Measurements from ENCODE around the gene ZNF562. TPM values are rescaled to one million over a fixed set of nuclear protein-coding genes. Genes with fewer than 3 reads are reported as not detected.

The ZNF562 gene
- total RNA-seq: 10 to 100 TPM; 33.6 to 35.9 TPM
- polyA plus RNA-seq: 1 to 10 TPM; 4.2 to 6.6 TPM
- long read RNA-seq, donor 1, partial matches to known transcripts: 0 of 13 reads
- long read RNA-seq, donor 1, other reads (novel, unspliced or antisense): 10 of 13 reads
- long read RNA-seq, donor 2, partial matches to known transcripts: 0 of 7 reads
- long read RNA-seq, donor 2, other reads (novel, unspliced or antisense): 7 of 7 reads

- peak; percentile 97 for ATAC-seq (ENCODE audit: low FRiP score)
- intact Hi-C loops (cut with DNase I): loop anchor here (2.0 to 10.0 kb wide), 4 partner anchors 50 to 92 kb away; partner anchors contain the start of genes ZNF561 (in 2 of the 2) and ZNF846 (in 2 of the 2)
- peak within 1 kb of the TSS; percentile 58 to 65 for H3K4me3 ChIP-seq (ENCODE audit: low read length in 2 of 2)
- H3K27me3 ChIP-seq (ENCODE audit: control insufficient read depth in 1 of 2, insufficient read depth in 2 of 2, low read length in 1 of 2): no peaks in the 10 kb centered on the region
- DNase-seq: peak; percentile 94 to 96
- H3K36me3 ChIP-seq (ENCODE audit: control insufficient read depth in 1 of 2, insufficient read depth in 2 of 2, low read length in 1 of 2): peaks cover 0 to 6% of the 10 kb centered on the region in 2 donors
- WGBS, 2 donors: 1% methylated on average over 42 of the region's 42 CpGs
- peaks cover 2% of the 10 kb centered on the region for H3K9me3 ChIP-seq (ENCODE audit: control insufficient read depth, low read length)
- peak within 1 kb of the TSS; percentile 11 to 72 for H3K27ac ChIP-seq (ENCODE audit: low read depth in 1 of 2, low read length in 2 of 2)
- peaks cover 0 to 2% of the 10 kb centered on the region in 2 donors for H3K4me1 ChIP-seq (ENCODE audit: control insufficient read depth in 1 of 2, insufficient read depth in 2 of 2, low read length in 2 of 2)
Measured at GRCh38 chr19:9674663-9675357, at the start of gene ZNF562. Gene ZNF562, minus strand, starts transcription at chr19:9675100. Its CDS starts 14,356 bp downstream, at chr19:9660744.

DNA sequence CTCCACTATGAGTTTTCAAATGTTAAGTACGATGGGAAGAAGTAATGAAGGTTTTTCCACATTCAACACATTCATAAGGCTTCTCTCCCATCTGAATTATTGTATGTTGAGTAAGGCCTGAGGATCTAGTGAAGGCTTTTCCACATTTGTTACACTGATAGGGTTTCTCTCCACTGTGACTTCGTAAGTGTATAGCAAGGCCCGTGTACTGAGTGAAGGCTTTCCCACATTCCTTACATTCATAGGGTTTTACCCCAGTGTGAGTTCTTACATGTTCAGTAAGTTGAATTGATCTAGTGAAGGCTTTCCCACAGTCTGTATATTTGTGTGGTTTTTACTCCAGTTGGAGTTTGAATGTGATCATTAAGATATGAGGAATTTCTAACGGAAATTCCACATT is 49.3 kb upstream of the ZNF562 start:
- Histone ChIP-seq H3K4me1 (ENCODE audit: control insufficient read depth in 1 of 2, insufficient read depth in 2 of 2, low read length in 2 of 2) (no peaks in the 10 kb centered on the region), H3K27me3 (ENCODE audit: control insufficient read depth in 1 of 2, insufficient read depth in 2 of 2, low read length in 1 of 2) (no peaks in the 10 kb centered on the region), H3K9me3 (ENCODE audit: control insufficient read depth, low read length) (no peaks in the 10 kb centered on the region), H3K36me3 (ENCODE audit: control insufficient read depth in 1 of 2, insufficient read depth in 2 of 2, low read length in 1 of 2) (no peaks in the 10 kb centered on the region), H3K4me3 (ENCODE audit: low read length in 2 of 2) (no peak overlapping the region), H3K27ac (ENCODE audit: low read depth in 1 of 2, low read length in 2 of 2) (no peak overlapping the region)
- intact Hi-C loops (cut with DNase I): no loop called here
- 68 to 74% methylated on average over 4 of the region's 4 CpGs for WGBS, 2 donors
- DNase-seq (no peak), ATAC-seq (ENCODE audit: low FRiP score) (no peak)

- no peak for DNase-seq
- H3K27me3 ChIP-seq (ENCODE audit: control insufficient read depth in 1 of 2, insufficient read depth in 2 of 2, low read length in 1 of 2): no peaks in the 10 kb centered on the region
- 36 to 55% methylated on average over 6 of the region's 6 CpGs for WGBS, 2 donors
Measured at GRCh38 chr19:9721861-9722260, 47.0 kb upstream of the ZNF562 start.

DNA sequence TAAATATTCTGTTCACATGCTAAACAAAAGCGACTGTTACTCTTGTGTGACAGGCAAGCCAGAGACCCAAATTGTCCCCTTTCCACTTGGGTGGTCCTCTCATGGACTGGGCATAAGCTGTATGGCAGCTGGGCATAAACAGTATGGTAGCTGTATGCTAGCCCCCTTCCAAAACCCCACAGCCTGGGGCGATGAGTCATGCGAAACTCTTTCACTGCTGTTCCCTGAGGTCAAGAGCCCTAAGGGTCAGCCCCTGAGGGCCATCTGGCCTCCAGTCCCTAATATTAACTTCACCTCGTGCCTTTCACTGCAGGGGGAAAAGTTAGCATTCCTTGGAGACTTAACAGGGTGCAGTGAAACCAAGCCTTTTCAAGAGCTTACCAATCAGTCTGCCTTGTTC is 45.6 kb upstream of the ZNF562 start:
- DNase-seq (no peak), ATAC-seq (ENCODE audit: low FRiP score) (no peak)
- Histone ChIP-seq H3K4me1 (ENCODE audit: control insufficient read depth in 1 of 2, insufficient read depth in 2 of 2, low read length in 2 of 2) (no peaks in the 10 kb centered on the region), H3K36me3 (ENCODE audit: control insufficient read depth in 1 of 2, insufficient read depth in 2 of 2, low read length in 1 of 2) (no peaks in the 10 kb centered on the region), H3K9me3 (ENCODE audit: control insufficient read depth, low read length) (no peaks in the 10 kb centered on the region), H3K27ac (ENCODE audit: low read depth in 1 of 2, low read length in 2 of 2) (no peak overlapping the region), H3K4me3 (ENCODE audit: low read length in 2 of 2) (no peak overlapping the region), H3K27me3 (ENCODE audit: control insufficient read depth in 1 of 2, insufficient read depth in 2 of 2, low read length in 1 of 2) (no peaks in the 10 kb centered on the region)
- 49 to 53% methylated on average over 4 of the region's 4 CpGs for WGBS, 2 donors
- intact Hi-C loops (cut with DNase I): no loop called here

More at GRCh38 chr19:9721861-9722260, 47.0 kb upstream of the ZNF562 start:
- no peaks in the 10 kb centered on the region for H3K36me3 ChIP-seq (ENCODE audit: control insufficient read depth in 1 of 2, insufficient read depth in 2 of 2, low read length in 1 of 2)
- no peak for ATAC-seq (ENCODE audit: low FRiP score)
- intact Hi-C loops (cut with DNase I): no loop called here
- H3K9me3 ChIP-seq (ENCODE audit: control insufficient read depth, low read length): no peaks in the 10 kb centered on the region
- H3K4me1 ChIP-seq (ENCODE audit: control insufficient read depth in 1 of 2, insufficient read depth in 2 of 2, low read length in 2 of 2): no peaks in the 10 kb centered on the region
- no peak overlapping the region for H3K4me3 ChIP-seq (ENCODE audit: low read length in 2 of 2)
- no peak overlapping the region for H3K27ac ChIP-seq (ENCODE audit: low read depth in 1 of 2, low read length in 2 of 2)

- 94 to 95% methylated on average over 3 of the region's 3 CpGs for WGBS, 2 donors
- H3K9me3 ChIP-seq (ENCODE audit: control insufficient read depth, low read length): no peaks in the 10 kb centered on the region
- no peak for ATAC-seq (ENCODE audit: low FRiP score)
- H3K36me3 ChIP-seq (ENCODE audit: control insufficient read depth in 1 of 2, insufficient read depth in 2 of 2, low read length in 1 of 2): no peaks in the 10 kb centered on the region
- no peak overlapping the region for H3K4me3 ChIP-seq (ENCODE audit: low read length in 2 of 2)
- intact Hi-C loops (cut with DNase I): no loop called here
- H3K27me3 ChIP-seq (ENCODE audit: control insufficient read depth in 1 of 2, insufficient read depth in 2 of 2, low read length in 1 of 2): no peaks in the 10 kb centered on the region
- H3K27ac ChIP-seq (ENCODE audit: low read depth in 1 of 2, low read length in 2 of 2): no peak overlapping the region
- no peaks in the 10 kb centered on the region for H3K4me1 ChIP-seq (ENCODE audit: control insufficient read depth in 1 of 2, insufficient read depth in 2 of 2, low read length in 2 of 2)
- DNase-seq: no peak
Measured at GRCh38 chr19:9711815-9712214, 36.9 kb upstream of the ZNF562 start.

- Histone ChIP-seq H3K36me3 (ENCODE audit: control insufficient read depth in 1 of 2, insufficient read depth in 2 of 2, low read length in 1 of 2) (no peaks in the 10 kb centered on the region), H3K4me1 (ENCODE audit: control insufficient read depth in 1 of 2, insufficient read depth in 2 of 2, low read length in 2 of 2) (no peaks in the 10 kb centered on the region), H3K27ac (ENCODE audit: low read depth in 1 of 2, low read length in 2 of 2) (no peak overlapping the region), H3K4me3 (ENCODE audit: low read length in 2 of 2) (no peak overlapping the region), H3K9me3 (ENCODE audit: control insufficient read depth, low read length) (no peaks in the 10 kb centered on the region), H3K27me3 (ENCODE audit: control insufficient read depth in 1 of 2, insufficient read depth in 2 of 2, low read length in 1 of 2) (no peaks in the 10 kb centered on the region)
- DNase-seq (no peak), ATAC-seq (ENCODE audit: low FRiP score) (no peak)
- intact Hi-C loops (cut with DNase I): no loop called here
- WGBS, 2 donors: 22 to 26% methylated on average over 1 of the region's 1 CpG
Measured at GRCh38 chr19:9709305-9709704, 34.4 kb upstream of the ZNF562 start.

DNA sequence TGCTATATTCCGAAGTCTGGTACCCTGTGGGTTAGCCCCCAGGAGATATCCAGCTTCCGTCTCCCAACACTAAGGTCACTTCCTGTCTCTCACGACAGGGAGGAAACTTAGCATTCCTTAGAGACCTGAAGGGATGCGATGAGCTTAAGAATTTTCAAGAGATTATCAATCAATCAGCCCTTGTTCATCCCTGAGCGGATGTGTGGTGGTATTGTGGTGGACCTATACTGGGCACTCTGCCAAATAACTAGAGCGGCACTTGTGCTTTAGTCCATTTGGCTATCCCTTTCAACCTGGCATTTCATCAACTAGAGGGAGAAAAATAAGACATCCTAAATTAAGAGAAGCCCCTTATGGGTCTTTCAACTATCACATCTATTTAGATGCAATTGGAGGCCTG is 30.9 kb upstream of the ZNF562 start:
- Histone ChIP-seq H3K4me1 (ENCODE audit: control insufficient read depth in 1 of 2, insufficient read depth in 2 of 2, low read length in 2 of 2) (no peaks in the 10 kb centered on the region), H3K36me3 (ENCODE audit: control insufficient read depth in 1 of 2, insufficient read depth in 2 of 2, low read length in 1 of 2) (no peaks in the 10 kb centered on the region), H3K4me3 (ENCODE audit: low read length in 2 of 2) (no peak overlapping the region), H3K9me3 (ENCODE audit: control insufficient read depth, low read length) (no peaks in the 10 kb centered on the region), H3K27ac (ENCODE audit: low read depth in 1 of 2, low read length in 2 of 2) (no peak overlapping the region), H3K27me3 (ENCODE audit: control insufficient read depth in 1 of 2, insufficient read depth in 2 of 2, low read length in 1 of 2) (no peaks in the 10 kb centered on the region)
- 63 to 73% methylated on average over 6 of the region's 6 CpGs for WGBS, 2 donors
- intact Hi-C loops (cut with DNase I): no loop called here
- DNase-seq: no peak
- no peak for ATAC-seq (ENCODE audit: low FRiP score)

- 87 to 88% methylated on average over 6 of the region's 6 CpGs for WGBS, 2 donors
- no peaks in the 10 kb centered on the region for H3K36me3 ChIP-seq (ENCODE audit: control insufficient read depth in 1 of 2, insufficient read depth in 2 of 2, low read length in 1 of 2)
- intact Hi-C loops (cut with DNase I): no loop called here
- H3K27me3 ChIP-seq (ENCODE audit: control insufficient read depth in 1 of 2, insufficient read depth in 2 of 2, low read length in 1 of 2): no peaks in the 10 kb centered on the region
- DNase-seq (no peak), ATAC-seq (ENCODE audit: low FRiP score) (no peak)
- H3K4me1 ChIP-seq (ENCODE audit: control insufficient read depth in 1 of 2, insufficient read depth in 2 of 2, low read length in 2 of 2): no peaks in the 10 kb centered on the region
- no peak overlapping the region for H3K4me3 ChIP-seq (ENCODE audit: low read length in 2 of 2)
- H3K9me3 ChIP-seq (ENCODE audit: control insufficient read depth, low read length): no peaks in the 10 kb centered on the region
- H3K27ac ChIP-seq (ENCODE audit: low read depth in 1 of 2, low read length in 2 of 2): no peak overlapping the region
Measured at GRCh38 chr19:9702186-9702585, 27.3 kb upstream of the ZNF562 start.
